H1 (cell line): ENCODE measurements around the gene TFB1M. TPM values are rescaled to one million over a fixed set of nuclear protein-coding genes. Genes with fewer than 3 reads are reported as not detected.

Source experiments
- BRCA1 ChIP-seq: IDR thresholded peaks from 2 replicates; pipeline ENCODE4 v1.6.1; 2012; ENCODE audit warnings: low read depth, low read length, improper control_type of control experiment
- MAFK ChIP-seq: IDR thresholded peaks from 2 replicates; pipeline ENCODE4 v1.6.1; 2012; ENCODE audit warnings: low read depth, mild to moderate bottlenecking, improper control_type of control experiment, low read length
- polyA plus RNA-seq, 7 experiments: library from polyadenylated mRNA; depleted of rRNA in 3 of 7; stranded (reverse) in 5 of 7; unstranded in 2 of 7; fragments of >200 nt in 5 of 7; fragments of 200-250 nt in 2 of 7; gene quantifications; 1 replicate in 5 of 7; 2 replicates in 1 of 7; 4 replicates in 1 of 7; pipeline versions ENCODE4 v1.2.1 to v1.2.3, GENCODE V29; 2011 to 2013; ENCODE audit warnings: missing spikeins in 2 of 7, mixed read lengths in 2 of 7
- total RNA-seq: library from RNA; stranded (reverse); fragmentation: NEBNext Ultra II Directional; extraction: Animal tissue kit (Norgen Biotek cat#: 25700); gene quantifications from 2 replicates; pipeline ENCODE4 v1.2.1, GENCODE V29; 2021
- TF ChIP-seq, protein P1 (sequence below): IDR thresholded peaks from 2 replicates; pipeline ENCODE4 v1.6.1; 2012; ENCODE audit warnings: inconsistent platforms

TFB1M gene
- total and polyA plus RNA-seq, 2 of the 8 experiments (the other 6 are each of a cell fraction or from before 2014, with no cell fraction given) = 28.2 to 49.4 TPM

DNA sequence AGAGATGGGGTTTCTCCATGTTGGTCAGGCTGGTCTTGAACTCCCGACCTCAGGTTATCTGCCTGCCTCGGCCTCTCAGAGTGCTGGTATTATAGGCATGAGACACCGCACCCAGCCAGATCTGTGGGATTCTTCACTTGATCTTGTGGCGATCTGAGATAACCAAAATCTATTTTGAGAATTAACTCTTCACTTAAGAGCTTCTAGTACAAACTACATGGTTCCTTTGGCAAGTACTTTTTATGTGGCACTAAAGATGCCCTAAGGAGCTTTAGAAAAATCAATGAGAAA is 37.8 kb upstream of the TFB1M start (continued):
- TF ChIP-seq BRCA1 = no peak
- TF ChIP-seq, protein P1, sequence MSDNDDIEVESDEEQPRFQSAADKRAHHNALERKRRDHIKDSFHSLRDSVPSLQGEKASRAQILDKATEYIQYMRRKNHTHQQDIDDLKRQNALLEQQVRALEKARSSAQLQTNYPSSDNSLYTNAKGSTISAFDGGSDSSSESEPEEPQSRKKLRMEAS = no peak
- no peak for TF ChIP-seq MAFK
